ENCODE measurements around the gene SLC23A3. TPM values are rescaled to one million over a fixed set of nuclear protein-coding genes. Genes with fewer than 3 reads are reported as not detected.

Gene SLC23A3
- total RNA-seq, 4 donors from 2014 or later, result 5.4 to 18.4 (median 15.7) TPM

DNA sequence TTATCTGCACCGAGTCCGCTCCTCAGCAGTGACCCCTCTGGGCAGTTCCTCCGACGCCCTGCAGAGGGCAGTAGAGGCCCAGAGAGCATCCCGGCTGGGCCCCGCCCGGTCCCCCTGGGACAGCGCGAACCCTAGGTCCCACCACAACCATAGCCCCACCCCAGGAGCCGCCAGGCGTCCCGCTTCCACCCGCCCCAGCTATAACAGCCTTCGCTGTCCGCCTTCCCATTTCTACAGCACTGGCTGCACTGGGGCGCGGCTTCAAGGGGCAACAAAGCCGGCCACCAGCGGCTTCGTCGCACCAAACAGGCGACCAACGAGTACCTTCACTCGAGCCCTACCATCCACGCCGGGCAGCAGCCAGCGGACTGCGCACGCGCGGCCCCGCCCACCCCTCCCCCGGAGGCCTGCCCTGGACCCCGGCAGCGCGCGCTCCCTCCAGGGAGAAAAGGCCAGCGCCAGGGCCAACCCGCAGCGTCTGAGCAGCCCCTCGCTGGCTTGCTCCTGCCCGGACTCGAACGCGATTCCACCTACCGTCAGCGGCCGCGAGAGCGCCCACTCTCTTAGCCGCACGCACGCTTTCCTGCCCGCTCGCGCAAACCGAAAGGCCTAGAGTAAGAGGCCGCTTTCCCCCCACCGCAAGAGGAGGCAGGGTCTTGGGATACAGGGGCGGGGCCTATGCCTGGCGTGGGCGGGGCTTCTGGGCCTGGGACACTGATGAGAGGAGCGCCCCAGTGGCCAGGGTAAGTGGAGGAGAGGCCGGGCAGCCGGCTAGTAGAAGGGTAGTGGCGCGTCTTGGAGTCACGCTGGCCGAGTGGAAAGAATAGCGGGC lies 9.4 kb downstream of the SLC23A3 start, which contains the start of gene NHEJ1:
NHEJ1 (minus strand) TSS at position 630 of the 832 bp plus-strand sequence. CDS start 2,453 bp downstream, outside the sequence.
- peaks cover 4 to 14% (median 7%) of the 10 kb centered on the region in 4 donors for H3K4me1 ChIP-seq
- peak; percentile 99 for DNase-seq
- in situ Hi-C loops (cut with MboI; ENCODE audit: low pct_ligation_motif_present in 1 of 4, low pct_unique_long_range_greater_than_20kb in 1 of 4, low sequenced_read_pairs in 3 of 4) (loop anchor here in 2 of 4 donors (10.0 to 25.0 kb wide), 2 partner anchors 54 to 127 kb away; partner anchors contain the start of genes ABCB6 (in 1 of the 2) and DNAJB2 (in 1 of the 2)), intact Hi-C loops (cut with DNase I; ENCODE audit: low total_unique reads) (loop anchor here (5.0 to 10.0 kb wide), 2 partner anchors 64 to 132 kb away; partner anchors contain the start of genes ANKZF1 and ATG9A)
- H3K27ac ChIP-seq, result peak within 1 kb of the TSS; percentile 93 to 98 (median 96)
- TF ChIP-seq POLR2A (IDR thresholded peaks at IDR 0.05) (peak; percentile 63), EP300 (IDR thresholded peaks at IDR 0.05; ENCODE audit: low read depth) (no peak), POLR2AphosphoS5 (IDR thresholded peaks at IDR 0.05) (peak; percentile 36 to 80 (median 60))
- TF ChIP-seq, protein P1, sequence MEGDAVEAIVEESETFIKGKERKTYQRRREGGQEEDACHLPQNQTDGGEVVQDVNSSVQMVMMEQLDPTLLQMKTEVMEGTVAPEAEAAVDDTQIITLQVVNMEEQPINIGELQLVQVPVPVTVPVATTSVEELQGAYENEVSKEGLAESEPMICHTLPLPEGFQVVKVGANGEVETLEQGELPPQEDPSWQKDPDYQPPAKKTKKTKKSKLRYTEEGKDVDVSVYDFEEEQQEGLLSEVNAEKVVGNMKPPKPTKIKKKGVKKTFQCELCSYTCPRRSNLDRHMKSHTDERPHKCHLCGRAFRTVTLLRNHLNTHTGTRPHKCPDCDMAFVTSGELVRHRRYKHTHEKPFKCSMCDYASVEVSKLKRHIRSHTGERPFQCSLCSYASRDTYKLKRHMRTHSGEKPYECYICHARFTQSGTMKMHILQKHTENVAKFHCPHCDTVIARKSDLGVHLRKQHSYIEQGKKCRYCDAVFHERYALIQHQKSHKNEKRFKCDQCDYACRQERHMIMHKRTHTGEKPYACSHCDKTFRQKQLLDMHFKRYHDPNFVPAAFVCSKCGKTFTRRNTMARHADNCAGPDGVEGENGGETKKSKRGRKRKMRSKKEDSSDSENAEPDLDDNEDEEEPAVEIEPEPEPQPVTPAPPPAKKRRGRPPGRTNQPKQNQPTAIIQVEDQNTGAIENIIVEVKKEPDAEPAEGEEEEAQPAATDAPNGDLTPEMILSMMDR (IDR thresholded peaks at IDR 0.05), result peak; percentile 98 to 100 (median 100)
- no peaks in the 10 kb centered on the region for H3K9me3 ChIP-seq
- H3K36me3 ChIP-seq, result peaks cover 0 to 21% (median 4%) of the 10 kb centered on the region in 4 donors
- H3K4me3 ChIP-seq, result peak within 1 kb of the TSS; percentile 48 to 74 (median 58)
- no peaks in the 10 kb centered on the region for H3K27me3 ChIP-seq
- 0% methylated on average over 52 of the region's 70 CpGs; no CpG with 5 or more reads in 1 of the 2 donors for WGBS, 2 donors (ENCODE audit: low coverage in 1 of 2)

DNA sequence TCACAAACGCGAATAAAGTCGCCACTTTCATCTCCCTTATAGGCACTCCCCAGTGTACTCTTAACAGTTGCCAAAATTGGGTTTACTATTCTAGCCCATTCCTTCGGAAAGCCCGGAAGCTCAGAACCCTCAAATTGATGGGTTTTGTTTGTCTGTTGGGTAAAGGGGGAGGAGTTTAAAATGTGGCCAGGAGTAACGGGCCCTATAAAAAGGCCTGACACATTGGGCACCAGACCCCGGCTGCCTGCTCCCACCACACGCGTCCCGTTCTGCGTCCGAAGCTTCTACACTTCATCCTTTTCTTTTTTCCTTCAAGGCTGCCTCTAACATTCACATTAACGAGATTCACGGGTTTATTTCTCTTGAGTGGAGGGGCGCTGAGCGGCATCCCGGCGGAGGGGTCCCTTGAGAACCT lies 10.1 kb downstream of the SLC23A3 start:
- Histone ChIP-seq H3K27ac (peak overlapping the region; percentile 93 to 98 (median 96)), H3K27me3 (no peaks in the 10 kb centered on the region), H3K9me3 (no peaks in the 10 kb centered on the region), H3K36me3 (peaks cover 0 to 21% (median 4%) of the 10 kb centered on the region in 4 donors), H3K4me3 (peak overlapping the region; percentile 18 to 74 (median 54)), H3K4me1 (peaks cover 4 to 14% (median 7%) of the 10 kb centered on the region in 4 donors)
- in situ Hi-C loops (cut with MboI; ENCODE audit: low pct_ligation_motif_present in 1 of 4, low pct_unique_long_range_greater_than_20kb in 1 of 4, low sequenced_read_pairs in 3 of 4), result loop anchor here in 3 of 4 donors (10.0 to 25.0 kb wide), 4 partner anchors 55 to 145 kb away; partner anchors contain the start of genes ABCB6 (in 1 of the 3), DNAJB2 (in 1 of the 3) and PTPRN (in 1 of the 3)
- no peak for DNase-seq
- WGBS, 2 donors (ENCODE audit: low coverage in 1 of 2), result 12% methylated on average over 18 of the region's 18 CpGs; no CpG with 5 or more reads in 1 of the 2 donors
- intact Hi-C loops (cut with DNase I; ENCODE audit: low total_unique reads), result loop anchor here (5.0 to 10.0 kb wide), 3 partner anchors 65 to 133 kb away; partner anchors contain the start of genes ANKZF1 and ATG9A
- no peak for TF ChIP-seq POLR2A (IDR thresholded peaks at IDR 0.05)
- TF ChIP-seq POLR2AphosphoS5 (IDR thresholded peaks at IDR 0.05), result no peak
- TF ChIP-seq, protein P1 (IDR thresholded peaks at IDR 0.05), result no peak
- TF ChIP-seq EP300 (IDR thresholded peaks at IDR 0.05; ENCODE audit: low read depth), result no peak

DNA sequence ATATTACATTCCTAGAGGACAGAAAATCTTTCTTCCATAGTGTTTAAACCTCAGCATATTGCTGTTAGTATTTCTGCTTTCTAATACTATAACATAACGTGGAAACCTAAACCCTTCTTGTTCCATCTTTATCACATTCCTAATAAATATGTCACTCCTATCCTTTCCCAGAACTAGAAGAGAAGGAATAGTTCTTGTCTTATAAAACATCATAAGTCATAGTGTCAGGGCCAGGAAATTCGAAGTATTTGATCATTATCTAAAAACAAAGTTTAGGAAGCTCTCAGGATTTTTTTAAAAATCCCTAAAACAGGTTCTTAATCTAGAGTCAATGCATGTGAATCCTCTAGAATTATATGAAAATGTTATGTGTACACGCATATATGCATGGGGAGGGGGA lies 11.2 kb downstream of the SLC23A3 start:
- Histone ChIP-seq H3K4me1 (peaks cover 4 to 14% (median 7%) of the 10 kb centered on the region in 4 donors), H3K27ac (no peak overlapping the region), H3K36me3 (peaks cover 0 to 21% (median 4%) of the 10 kb centered on the region in 4 donors), H3K4me3 (no peak overlapping the region), H3K27me3 (no peaks in the 10 kb centered on the region), H3K9me3 (no peaks in the 10 kb centered on the region)
- intact Hi-C loops (cut with DNase I; ENCODE audit: low total_unique reads), result loop anchor here (5.0 kb wide), 1 partner anchor 101 kb away; no protein-coding TSS in a partner anchor
- no peak for DNase-seq
- 89 to 92% methylated on average over 3 of the region's 3 CpGs for WGBS, 2 donors (ENCODE audit: low coverage in 1 of 2)
- no peak for TF ChIP-seq EP300 (IDR thresholded peaks at IDR 0.05; ENCODE audit: low read depth)
- no peak for TF ChIP-seq POLR2AphosphoS5 (IDR thresholded peaks at IDR 0.05)
- TF ChIP-seq POLR2A (IDR thresholded peaks at IDR 0.05), result no peak
- TF ChIP-seq, protein P1 (IDR thresholded peaks at IDR 0.05), result no peak
- in situ Hi-C loops (cut with MboI; ENCODE audit: low pct_ligation_motif_present in 1 of 4, low pct_unique_long_range_greater_than_20kb in 1 of 4, low sequenced_read_pairs in 3 of 4), result loop anchor here in 3 of 4 donors (10.0 to 25.0 kb wide), 3 partner anchors 129 to 146 kb away; partner anchors contain the start of genes DNAJB2 (in 1 of the 3) and PTPRN (in 1 of the 3)
